GM18511 (cell line): ENCODE measurements around the gene CEP76.
"Not testable (repeated sequence)": the region's sequence is repeated elsewhere in the genome, so short reads cannot be mapped to it uniquely, and the experiment has no call there.

Experiments
- ATAC-seq: cut with Tn5 transposase; IDR thresholded peaks from one replicate; pipeline ENCODE4 v1.9.1; 2021; ENCODE audit warnings: mild to moderate bottlenecking, moderate library complexity; ENCODE audit not compliant: unreplicated experiment

The CEP76 gene

GRCh38 chr18:12645254-12645653, 57.3 kb downstream of the CEP76 start:
- no peak for ATAC-seq

GRCh38 chr18:12643756-12644155, 58.8 kb downstream of the CEP76 start:
- not testable (repeated sequence) for ATAC-seq

- ATAC-seq, result no peak
These were observed 61.7 kb downstream of the CEP76 start for GRCh38 chr18:12640881-12641200.

GRCh38 chr18:12639990-12640880, 62.3 kb downstream of the CEP76 start:
- no peak for ATAC-seq

- no peak for ATAC-seq
These were observed 63.8 kb downstream of the CEP76 start for GRCh38 chr18:12638644-12639124.

- ATAC-seq, result no peak
These were observed 64.5 kb downstream of the CEP76 start for GRCh38 chr18:12637901-12638643.

GRCh38 chr18:12637393-12637792, 65.1 kb downstream of the CEP76 start:
- no peak for ATAC-seq

GRCh38 chr18:12631831-12632477, 70.6 kb downstream of the CEP76 start:
- ATAC-seq, result no peak

- ATAC-seq, result no peak
These were observed 72.4 kb downstream of the CEP76 start for GRCh38 chr18:12630136-12630535.

- no peak for ATAC-seq
These were observed 73.5 kb downstream of the CEP76 start for GRCh38 chr18:12628706-12629702.

- not testable (repeated sequence) for ATAC-seq
These were observed 75.3 kb downstream of the CEP76 start for GRCh38 chr18:12627199-12627598.

GRCh38 chr18:12625241-12625640, 77.3 kb downstream of the CEP76 start:
- ATAC-seq, result no peak
